KOPT-K1 (cell line): Measurements from ENCODE around the gene SHC3.
"Not testable (repeated sequence)": the region's sequence is repeated elsewhere in the genome, so short reads cannot be mapped to it uniquely, and the experiment has no call there.

Source experiments
- H3K27ac ChIP-seq: fragments of 200-600 bp; sonication (generic); 2 replicates; pipeline ENCODE4 v1.5.1; 2016; ENCODE audit warnings: antibody characterized with exemption, mild to moderate bottlenecking, low read depth, low read length; ENCODE audit not compliant: poor library complexity, severe bottlenecking
- H3K36me3 ChIP-seq: fragments of 200-600 bp; sonication (generic); 2 replicates; pipeline ENCODE4 v1.5.1; 2017; ENCODE audit warnings: antibody characterized with exemption, mild to moderate bottlenecking, low read length, moderate library complexity; ENCODE audit not compliant: insufficient read depth
- H3K9me3 ChIP-seq: fragments of 200-600 bp; sonication (generic); 2 replicates; pipeline ENCODE4 v1.5.1; 2017; ENCODE audit warnings: antibody characterized with exemption, low read length, mild to moderate bottlenecking; ENCODE audit not compliant: insufficient read depth, poor library complexity, severe bottlenecking

Gene SHC3, protein sequence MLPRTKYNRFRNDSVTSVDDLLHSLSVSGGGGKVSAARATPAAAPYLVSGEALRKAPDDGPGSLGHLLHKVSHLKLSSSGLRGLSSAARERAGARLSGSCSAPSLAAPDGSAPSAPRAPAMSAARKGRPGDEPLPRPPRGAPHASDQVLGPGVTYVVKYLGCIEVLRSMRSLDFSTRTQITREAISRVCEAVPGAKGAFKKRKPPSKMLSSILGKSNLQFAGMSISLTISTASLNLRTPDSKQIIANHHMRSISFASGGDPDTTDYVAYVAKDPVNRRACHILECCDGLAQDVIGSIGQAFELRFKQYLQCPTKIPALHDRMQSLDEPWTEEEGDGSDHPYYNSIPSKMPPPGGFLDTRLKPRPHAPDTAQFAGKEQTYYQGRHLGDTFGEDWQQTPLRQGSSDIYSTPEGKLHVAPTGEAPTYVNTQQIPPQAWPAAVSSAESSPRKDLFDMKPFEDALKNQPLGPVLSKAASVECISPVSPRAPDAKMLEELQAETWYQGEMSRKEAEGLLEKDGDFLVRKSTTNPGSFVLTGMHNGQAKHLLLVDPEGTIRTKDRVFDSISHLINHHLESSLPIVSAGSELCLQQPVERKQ

GRCh38 chr9:89177944-89178829, at the start of gene SHC3:
SHC3 (minus strand) TSS chr9:89178818; CDS start chr9:89178460, 358 bp downstream.
- Histone ChIP-seq H3K36me3 (no peaks in the 10 kb centered on the region), H3K9me3 (no peaks in the 10 kb centered on the region), H3K27ac (no peak within 1 kb of the TSS)

- H3K27ac ChIP-seq = no peak overlapping the region
- no peaks in the 10 kb centered on the region for H3K36me3 ChIP-seq
- H3K9me3 ChIP-seq = peaks cover 5% of the 10 kb centered on the region
These were observed 47.4 kb upstream of the SHC3 start for GRCh38 chr9:89225991-89226471.

- no peak overlapping the region for H3K27ac ChIP-seq
- no peaks in the 10 kb centered on the region for H3K36me3 ChIP-seq
- H3K9me3 ChIP-seq = peaks cover under 1% of the 10 kb centered on the region
These were observed 47.0 kb upstream of the SHC3 start for GRCh38 chr9:89225587-89225986.

GRCh38 chr9:89225036-89225435, 46.4 kb upstream of the SHC3 start:
- no peak overlapping the region for H3K27ac ChIP-seq

GRCh38 chr9:89224633-89225032, 46.0 kb upstream of the SHC3 start:
- Histone ChIP-seq H3K36me3 (no peaks in the 10 kb centered on the region), H3K9me3 (no peaks in the 10 kb centered on the region), H3K27ac (no peak overlapping the region)

More at GRCh38 chr9:89225036-89225435, 46.4 kb upstream of the SHC3 start:
- Histone ChIP-seq H3K9me3 (no peaks in the 10 kb centered on the region), H3K36me3 (no peaks in the 10 kb centered on the region)

DNA sequence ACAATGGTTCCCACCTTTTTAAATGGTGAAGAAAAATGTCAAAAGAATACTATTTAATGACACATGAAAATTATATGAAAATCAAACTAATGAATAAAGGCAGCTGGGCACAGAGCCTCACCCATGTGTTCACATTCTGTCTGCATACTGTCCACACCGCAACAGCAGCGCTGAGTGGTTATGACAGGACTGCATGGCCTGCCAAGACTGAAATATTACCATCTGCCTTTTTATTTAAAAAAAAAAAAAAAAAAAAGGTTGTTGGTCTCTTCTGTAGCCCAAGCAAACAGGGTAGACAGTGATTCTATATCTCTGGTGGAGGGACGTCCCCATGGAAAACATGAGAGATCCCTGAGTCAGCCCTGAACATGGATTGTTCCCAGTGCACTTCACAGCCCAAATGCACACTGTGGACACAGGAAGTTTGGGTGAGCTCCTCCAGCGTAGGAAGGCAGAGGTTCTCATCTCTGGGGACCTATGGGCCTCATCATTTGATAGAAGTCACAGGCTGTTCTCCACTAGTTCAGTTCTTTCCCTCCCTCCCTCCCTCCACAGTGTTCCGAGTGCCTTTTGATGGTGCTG, 44.9 kb upstream of the SHC3 start:
- Histone ChIP-seq H3K36me3 (no peaks in the 10 kb centered on the region), H3K9me3 (no peaks in the 10 kb centered on the region)

GRCh38 chr9:89219637-89220036, 41.0 kb upstream of the SHC3 start:
- no peaks in the 10 kb centered on the region for H3K36me3 ChIP-seq
- H3K9me3 ChIP-seq = no peaks in the 10 kb centered on the region
- no peak overlapping the region for H3K27ac ChIP-seq

More for the DNA sequence above, 44.9 kb upstream of the SHC3 start:
- no peak overlapping the region for H3K27ac ChIP-seq

- Histone ChIP-seq H3K27ac (no peak overlapping the region), H3K9me3 (no peaks in the 10 kb centered on the region)
These were observed 39.7 kb upstream of the SHC3 start for GRCh38 chr9:89218040-89218928.

GRCh38 chr9:89215342-89215741, 36.7 kb upstream of the SHC3 start:
- no peaks in the 10 kb centered on the region for H3K36me3 ChIP-seq
- no peak overlapping the region for H3K27ac ChIP-seq
- no peaks in the 10 kb centered on the region for H3K9me3 ChIP-seq

More at GRCh38 chr9:89218040-89218928, 39.7 kb upstream of the SHC3 start:
- H3K36me3 ChIP-seq = no peaks in the 10 kb centered on the region

GRCh38 chr9:89213396-89213880, 34.8 kb upstream of the SHC3 start:
- no peaks in the 10 kb centered on the region for H3K36me3 ChIP-seq
- no peak overlapping the region for H3K27ac ChIP-seq
- H3K9me3 ChIP-seq = no peaks in the 10 kb centered on the region

- Histone ChIP-seq H3K36me3 (no peaks in the 10 kb centered on the region), H3K27ac (no peak overlapping the region), H3K9me3 (no peaks in the 10 kb centered on the region)
These were observed 33.6 kb upstream of the SHC3 start for GRCh38 chr9:89212171-89212570.

GRCh38 chr9:89209311-89209710, 30.7 kb upstream of the SHC3 start:
- not testable (repeated sequence) for H3K9me3 ChIP-seq, H3K27ac ChIP-seq, H3K36me3 ChIP-seq

DNA sequence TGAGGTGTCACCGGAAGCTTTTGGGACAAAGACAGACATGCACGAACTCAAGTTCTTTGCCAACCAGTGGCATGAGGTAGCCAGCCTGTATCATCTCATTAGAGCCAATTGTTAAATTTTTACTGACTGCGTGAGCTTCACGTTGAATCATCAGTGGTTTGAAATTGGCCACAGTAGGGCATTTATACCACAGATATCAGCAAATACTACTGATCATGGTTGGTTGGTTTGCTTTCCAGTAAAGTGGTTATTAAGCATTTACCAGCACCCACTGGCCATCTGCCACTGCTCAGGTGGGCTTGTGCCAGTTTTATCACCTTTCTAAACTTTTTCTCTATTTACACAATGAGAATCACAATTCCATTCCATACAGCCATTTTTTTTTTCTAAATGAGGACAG, 28.4 kb upstream of the SHC3 start:
- no peaks in the 10 kb centered on the region for H3K36me3 ChIP-seq
- H3K27ac ChIP-seq = no peak overlapping the region
- no peaks in the 10 kb centered on the region for H3K9me3 ChIP-seq

DNA sequence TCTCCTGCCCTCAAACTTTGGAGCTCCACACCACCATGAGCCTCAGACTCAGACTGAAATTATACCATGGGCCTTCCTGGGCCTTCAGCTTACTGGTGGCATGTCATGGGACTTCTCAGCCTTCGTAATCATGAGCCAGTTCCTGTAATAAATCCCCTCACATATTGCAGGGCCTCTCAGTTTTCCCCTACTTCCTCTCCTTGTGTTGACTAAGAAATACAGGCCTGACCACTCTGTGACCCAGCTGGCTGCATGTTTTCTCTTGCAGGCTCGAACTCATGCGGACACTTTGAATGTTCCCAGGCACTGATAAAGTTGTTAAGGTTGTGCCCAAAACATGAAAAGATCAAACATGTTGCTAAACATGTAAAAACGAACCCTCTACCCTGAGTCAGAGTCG, 26.2 kb upstream of the SHC3 start:
- no peak overlapping the region for H3K27ac ChIP-seq
- H3K9me3 ChIP-seq = no peaks in the 10 kb centered on the region
- H3K36me3 ChIP-seq = no peaks in the 10 kb centered on the region
